ENCODE results near the gene ACADS.
A peak's percentile ranks its signal among the peaks of the same experiment; 100 is the strongest.

The ACADS gene

DNA sequence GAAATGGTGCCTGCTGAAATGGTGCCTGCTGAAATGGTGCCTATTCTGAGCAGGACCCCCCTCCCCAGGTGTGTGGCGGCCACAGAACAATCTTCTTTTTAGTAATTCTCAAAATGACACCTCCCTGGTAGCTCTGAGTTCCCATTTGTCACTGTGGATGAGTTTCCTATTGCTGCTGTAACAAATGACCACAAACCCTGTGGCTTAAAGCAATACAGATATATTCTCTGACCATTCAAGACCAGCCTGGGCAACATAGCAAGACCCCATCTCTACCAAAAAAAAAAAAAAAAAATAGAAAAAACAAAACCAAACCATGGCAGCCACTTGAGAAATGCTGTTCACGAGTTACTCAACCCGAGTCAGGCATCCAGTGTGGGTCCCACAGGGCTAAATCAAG, 7.9 kb downstream of the ACADS start:
- H3K27me3 ChIP-seq (ENCODE audit: insufficient read depth, poor library complexity, severe bottlenecking), result no peaks in the 10 kb centered on the region
- TF ChIP-seq, protein P1, sequence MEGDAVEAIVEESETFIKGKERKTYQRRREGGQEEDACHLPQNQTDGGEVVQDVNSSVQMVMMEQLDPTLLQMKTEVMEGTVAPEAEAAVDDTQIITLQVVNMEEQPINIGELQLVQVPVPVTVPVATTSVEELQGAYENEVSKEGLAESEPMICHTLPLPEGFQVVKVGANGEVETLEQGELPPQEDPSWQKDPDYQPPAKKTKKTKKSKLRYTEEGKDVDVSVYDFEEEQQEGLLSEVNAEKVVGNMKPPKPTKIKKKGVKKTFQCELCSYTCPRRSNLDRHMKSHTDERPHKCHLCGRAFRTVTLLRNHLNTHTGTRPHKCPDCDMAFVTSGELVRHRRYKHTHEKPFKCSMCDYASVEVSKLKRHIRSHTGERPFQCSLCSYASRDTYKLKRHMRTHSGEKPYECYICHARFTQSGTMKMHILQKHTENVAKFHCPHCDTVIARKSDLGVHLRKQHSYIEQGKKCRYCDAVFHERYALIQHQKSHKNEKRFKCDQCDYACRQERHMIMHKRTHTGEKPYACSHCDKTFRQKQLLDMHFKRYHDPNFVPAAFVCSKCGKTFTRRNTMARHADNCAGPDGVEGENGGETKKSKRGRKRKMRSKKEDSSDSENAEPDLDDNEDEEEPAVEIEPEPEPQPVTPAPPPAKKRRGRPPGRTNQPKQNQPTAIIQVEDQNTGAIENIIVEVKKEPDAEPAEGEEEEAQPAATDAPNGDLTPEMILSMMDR (IDR thresholded peaks at IDR 0.05; ENCODE audit: poor library complexity, severe bottlenecking), result no peak

DNA sequence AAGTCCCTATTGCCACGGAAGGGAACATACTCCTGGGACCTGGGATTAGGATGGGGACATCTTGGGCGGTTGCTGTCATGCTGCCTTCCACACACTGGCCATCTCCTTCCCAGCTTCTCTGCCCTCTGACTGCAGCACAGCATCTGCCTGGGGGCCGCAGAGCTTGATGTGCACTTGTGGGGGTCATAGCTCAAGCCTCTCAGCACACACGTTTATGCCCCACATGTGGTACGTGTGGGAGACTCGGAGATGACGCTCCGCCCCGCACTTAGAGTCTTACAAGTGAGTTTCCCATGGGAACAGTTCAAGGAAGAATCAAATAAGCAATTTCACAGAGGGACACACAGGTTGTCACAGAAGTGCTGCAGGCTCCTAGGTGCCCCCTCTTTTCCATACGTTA, 8.6 kb downstream of the ACADS start:
- TF ChIP-seq, protein P1 (IDR thresholded peaks at IDR 0.05; ENCODE audit: poor library complexity, severe bottlenecking), result no peak
- no peak for ATAC-seq (ENCODE audit: low read depth)
- no peaks in the 10 kb centered on the region for H3K4me1 ChIP-seq (ENCODE audit: insufficient read depth, poor library complexity, severe bottlenecking)

More for the DNA sequence above, 7.9 kb downstream of the ACADS start:
- DNase-seq (ENCODE audit: low spot score), result no peak
- no peaks in the 10 kb centered on the region for H3K9me3 ChIP-seq (ENCODE audit: severe bottlenecking)
- H3K27ac ChIP-seq (ENCODE audit: poor library complexity, severe bottlenecking), result no peak overlapping the region
- H3K4me3 ChIP-seq (ENCODE audit: severe bottlenecking), result no peak overlapping the region
- ATAC-seq (ENCODE audit: low read depth), result no peak
- H3K36me3 ChIP-seq (ENCODE audit: low read depth), result no peaks in the 10 kb centered on the region
- no peaks in the 10 kb centered on the region for H3K4me1 ChIP-seq (ENCODE audit: insufficient read depth, poor library complexity, severe bottlenecking)

GRCh38 chr12:120735181-120735580, 9.6 kb downstream of the ACADS start:
- no peak overlapping the region for H3K4me3 ChIP-seq (ENCODE audit: severe bottlenecking)
- peak; percentile 27; the same call in 1 of the 3 replicates for ATAC-seq (ENCODE audit: low read depth)
- no peaks in the 10 kb centered on the region for H3K9me3 ChIP-seq (ENCODE audit: severe bottlenecking)
- TF ChIP-seq, protein P1 (IDR thresholded peaks at IDR 0.05; ENCODE audit: poor library complexity, severe bottlenecking), result no peak
- H3K27ac ChIP-seq (ENCODE audit: poor library complexity, severe bottlenecking), result no peak overlapping the region
- H3K4me1 ChIP-seq (ENCODE audit: insufficient read depth, poor library complexity, severe bottlenecking), result no peaks in the 10 kb centered on the region
- H3K27me3 ChIP-seq (ENCODE audit: insufficient read depth, poor library complexity, severe bottlenecking), result no peaks in the 10 kb centered on the region
- H3K36me3 ChIP-seq (ENCODE audit: low read depth), result no peaks in the 10 kb centered on the region
- DNase-seq (ENCODE audit: low spot score), result no peak

More for the DNA sequence above, 8.6 kb downstream of the ACADS start:
- no peaks in the 10 kb centered on the region for H3K36me3 ChIP-seq (ENCODE audit: low read depth)
- no peak overlapping the region for H3K27ac ChIP-seq (ENCODE audit: poor library complexity, severe bottlenecking)
- H3K27me3 ChIP-seq (ENCODE audit: insufficient read depth, poor library complexity, severe bottlenecking), result no peaks in the 10 kb centered on the region
- no peaks in the 10 kb centered on the region for H3K9me3 ChIP-seq (ENCODE audit: severe bottlenecking)
- no peak overlapping the region for H3K4me3 ChIP-seq (ENCODE audit: severe bottlenecking)
- DNase-seq (ENCODE audit: low spot score), result no peak

DNA sequence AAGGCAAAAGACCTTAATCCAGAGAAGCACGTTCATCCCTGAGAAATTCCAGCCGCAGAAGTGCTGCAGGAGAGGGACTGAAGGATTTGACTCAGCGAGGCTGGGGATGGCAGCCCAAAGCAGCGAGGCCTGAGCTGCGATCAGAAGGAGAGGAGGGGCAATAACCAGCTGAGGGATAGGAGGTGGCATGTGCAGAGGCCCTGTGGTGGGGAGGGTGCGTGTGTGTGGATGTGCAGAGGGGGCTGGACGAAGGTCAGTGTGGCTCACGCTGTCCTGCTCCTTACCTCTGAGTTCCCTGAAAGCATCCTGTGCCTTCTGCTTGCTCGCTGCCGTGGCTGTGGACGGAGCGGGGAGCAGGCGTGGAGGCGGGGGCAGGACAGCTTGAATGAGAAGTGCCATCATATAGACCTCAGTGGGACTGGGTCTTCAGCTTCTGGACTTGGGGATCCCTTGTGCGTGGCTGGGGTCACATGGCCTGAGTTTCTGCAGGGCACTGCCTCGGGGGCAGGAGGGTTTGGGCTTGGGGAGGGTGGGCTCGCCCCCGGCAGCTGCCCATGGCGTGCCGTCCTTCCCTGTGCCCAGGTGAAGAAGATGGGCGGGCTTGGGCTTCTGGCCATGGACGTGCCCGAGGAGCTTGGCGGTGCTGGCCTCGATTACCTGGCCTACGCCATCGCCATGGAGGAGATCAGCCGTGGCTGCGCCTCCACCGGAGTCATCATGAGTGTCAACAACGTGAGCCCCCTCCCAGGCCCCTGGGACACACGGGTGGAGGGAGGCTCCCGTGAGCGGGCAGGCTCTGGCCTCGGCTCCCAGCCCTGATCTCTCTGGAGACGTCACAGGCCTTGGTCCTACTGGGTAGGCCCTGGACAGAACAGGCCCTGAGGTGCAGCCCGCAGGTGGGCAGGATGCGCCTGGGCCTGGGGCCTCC, 11.0 kb downstream of the ACADS start:
- no peaks in the 10 kb centered on the region for H3K27me3 ChIP-seq (ENCODE audit: insufficient read depth, poor library complexity, severe bottlenecking)
- no peak overlapping the region for H3K27ac ChIP-seq (ENCODE audit: poor library complexity, severe bottlenecking)
- H3K4me3 ChIP-seq (ENCODE audit: severe bottlenecking), result no peak overlapping the region
- H3K9me3 ChIP-seq (ENCODE audit: severe bottlenecking), result no peaks in the 10 kb centered on the region
- DNase-seq (ENCODE audit: low spot score) (no peak), ATAC-seq (ENCODE audit: low read depth) (no peak)
- no peaks in the 10 kb centered on the region for H3K36me3 ChIP-seq (ENCODE audit: low read depth)
- TF ChIP-seq, protein P1 (IDR thresholded peaks at IDR 0.05; ENCODE audit: poor library complexity, severe bottlenecking), result no peak
- H3K4me1 ChIP-seq (ENCODE audit: insufficient read depth, poor library complexity, severe bottlenecking), result no peaks in the 10 kb centered on the region

All from RWPE2 (cell line).